Neural cell (in vitro differentiated cells): Measurements from ENCODE around the gene SLITRK2. TPM values are rescaled to one million over a fixed set of nuclear protein-coding genes. Genes with fewer than 3 reads are reported as not detected.
A peak's percentile ranks its signal among the peaks of the same experiment; 100 is the strongest.

Experiments
- H2AFZ ChIP-seq: fragments of 200-600, 300-800 bp; sonication (generic), shearing (Covaris generic); 2 replicates; pipeline ENCODE4 v1.6.0; 2014; ENCODE audit warnings: low read depth, mild to moderate bottlenecking, antibody characterized with exemption, low read length, moderate library complexity
- H3F3A ChIP-seq: fragments of 200-600 bp; shearing (Covaris generic); 2 replicates; pipeline ENCODE4 v1.6.1; 2016; ENCODE audit warnings: mild to moderate bottlenecking, moderate library complexity, mixed read lengths, antibody characterized with exemption, low read length; ENCODE audit not compliant: insufficient read depth, poor library complexity, severe bottlenecking
- H3K27ac ChIP-seq: fragments of 200-600, 300-800 bp; sonication (generic), shearing (Covaris generic); 2 replicates; pipeline ENCODE4 v1.5.1; 2014; ENCODE audit warnings: mild to moderate bottlenecking, low read length, moderate library complexity
- H3K27me3 ChIP-seq: fragments of 300-800, 200-600 bp; sonication (generic), shearing (Covaris generic); 2 replicates; pipeline ENCODE4 v1.6.0; 2014; ENCODE audit warnings: mild to moderate bottlenecking, low read depth, low read length, moderate library complexity; ENCODE audit not compliant: insufficient read depth
- H3K36me3 ChIP-seq: fragments of 300-800, 200-600 bp; sonication (generic), shearing (Covaris generic); 2 replicates; pipeline ENCODE4 v1.5.1; 2014; ENCODE audit warnings: mild to moderate bottlenecking, antibody characterized with exemption, low read length, moderate library complexity; ENCODE audit not compliant: insufficient read depth
- H3K4me2 ChIP-seq: fragments of 300-800, 200-600 bp; sonication (generic), shearing (Covaris generic); 2 replicates; pipeline ENCODE4 v1.6.0; 2014; ENCODE audit warnings: mild to moderate bottlenecking, low read length
- H3K4me3 ChIP-seq: fragments of 300-800, 200-600 bp; sonication (generic), shearing (Covaris generic); 2 replicates; pipeline ENCODE4 v1.5.1; 2014; ENCODE audit warnings: mild to moderate bottlenecking, low read length, moderate library complexity
- H3K79me2 ChIP-seq: fragments of 200-600 bp; shearing (Covaris generic); replicated peaks from 2 replicates; pipeline ENCODE4 v1.6.0; 2014; ENCODE audit warnings: mild to moderate bottlenecking, low read length, moderate library complexity; ENCODE audit not compliant: insufficient read depth
- H3K9ac ChIP-seq: fragments of 300-800, 200-600 bp; sonication (generic), shearing (Covaris generic); 2 replicates; pipeline ENCODE4 v1.6.1; 2016; ENCODE audit warnings: mild to moderate bottlenecking, low read length, mixed read lengths
- H3K9me2 ChIP-seq: fragments of 200-600 bp; shearing (Covaris generic); 2 replicates; pipeline ENCODE4 v1.6.1; 2016; ENCODE audit warnings: mild to moderate bottlenecking, low read length, mixed read lengths; ENCODE audit not compliant: insufficient read depth
- H3K9me3 ChIP-seq: fragments of 200-600, 300-800 bp; sonication (generic), shearing (Covaris generic); 2 replicates; pipeline ENCODE4 v1.6.1; 2016; ENCODE audit warnings: mild to moderate bottlenecking, mixed run types, low read length, moderate library complexity, mixed read lengths
- H4K20me1 ChIP-seq: fragments of 200-600 bp; shearing (Covaris generic); 2 replicates; pipeline ENCODE4 v1.6.1; 2016; ENCODE audit warnings: mild to moderate bottlenecking, mixed run types; ENCODE audit not compliant: insufficient read depth
- CTCF ChIP-seq: fragments of 450-650 bp; IDR thresholded peaks from 2 replicates; pipeline ENCODE4 v1.5.1; 2014; ENCODE audit warnings: antibody characterized with exemption, mild to moderate bottlenecking, moderate library complexity; ENCODE audit not compliant: poor library complexity, severe bottlenecking
- EP300 ChIP-seq: fragments of 450-650 bp; conservative IDR thresholded peaks from 2 replicates; pipeline ENCODE4 v1.6.1; 2014; ENCODE audit warnings: antibody characterized with exemption, mild to moderate bottlenecking, moderate library complexity; ENCODE audit not compliant: poor library complexity, severe bottlenecking
- EZH2 ChIP-seq: fragments of 200-600, 300-800 bp; shearing (Covaris generic), sonication (generic); IDR thresholded peaks from 2 replicates; pipeline ENCODE4 v1.6.1; 2014; ENCODE audit warnings: antibody characterized with exemption, low read length, borderline replicate concordance, mild to moderate bottlenecking; ENCODE audit not compliant: insufficient read depth, poor library complexity, severe bottlenecking
- MXI1 ChIP-seq: fragments of 450-650 bp; conservative IDR thresholded peaks from 2 replicates; pipeline ENCODE4 v1.6.1; 2014; ENCODE audit warnings: antibody characterized with exemption, mild to moderate bottlenecking; ENCODE audit not compliant: poor library complexity, severe bottlenecking
- POLR2AphosphoS5 ChIP-seq: IDR thresholded peaks from 2 replicates; pipeline ENCODE4 v1.6.1; 2012
- RAD21 ChIP-seq: fragments of 450-650 bp; conservative IDR thresholded peaks from 2 replicates; pipeline ENCODE4 v1.6.1; 2014; ENCODE audit warnings: antibody characterized with exemption, mild to moderate bottlenecking, moderate library complexity
- REST ChIP-seq: IDR thresholded peaks from 2 replicates; pipeline ENCODE4 v1.6.1; 2012; ENCODE audit warnings: borderline replicate concordance
- SMC3 ChIP-seq: fragments of 450-650 bp; conservative IDR thresholded peaks from 2 replicates; pipeline ENCODE4 v1.6.1; 2014; ENCODE audit warnings: antibody characterized with exemption, mild to moderate bottlenecking, moderate library complexity; ENCODE audit not compliant: poor library complexity
- TAF1 ChIP-seq: IDR thresholded peaks from 2 replicates; pipeline ENCODE4 v1.6.1; 2012; ENCODE audit warnings: low read depth
- polyA plus RNA-seq: library from polyadenylated mRNA; depleted of rRNA; stranded (reverse); fragments of >200 nt; gene quantifications from 2 replicates; pipeline ENCODE4 v1.2.3, GENCODE V29; 2014

Gene SLITRK2
- polyA plus RNA-seq, 1 donor from 2014 or later, result 1.9 TPM

- Histone ChIP-seq H3K4me3 (no peak overlapping the region), H3K27ac (no peak overlapping the region), H3K9ac (no peak overlapping the region), H3K9me2 (no peaks in the 10 kb centered on the region), H4K20me1 (no peaks in the 10 kb centered on the region), H3K36me3 (no peaks in the 10 kb centered on the region), H3K79me2 (no peaks in the 10 kb centered on the region), H3K27me3 (peaks cover 33% of the 10 kb centered on the region), H2AFZ (no peak overlapping the region), H3K4me2 (no peak overlapping the region), H3F3A (no peaks in the 10 kb centered on the region), H3K9me3 (no peaks in the 10 kb centered on the region)
- no peak for TF ChIP-seq REST
- TF ChIP-seq POLR2AphosphoS5, result no peak
- TF ChIP-seq EP300, result no peak
- TF ChIP-seq SMC3, result no peak
- TF ChIP-seq MXI1, result no peak
- TF ChIP-seq EZH2, result no peak
- TF ChIP-seq RAD21, result no peak
- TF ChIP-seq CTCF, result no peak
- no peak for TF ChIP-seq TAF1
These were observed 5.5 kb downstream of the SLITRK2 start for GRCh38 chrX:145823132-145823531.

GRCh38 chrX:145825896-145826295 lies 8.3 kb downstream of the SLITRK2 start:
- H3K27ac ChIP-seq, result no peak overlapping the region
- H4K20me1 ChIP-seq, result no peaks in the 10 kb centered on the region

More at GRCh38 chrX:145825896-145826295, 8.3 kb downstream of the SLITRK2 start:
- Histone ChIP-seq H3F3A (no peaks in the 10 kb centered on the region), H3K9me3 (no peaks in the 10 kb centered on the region), H3K79me2 (no peaks in the 10 kb centered on the region), H3K27me3 (peaks cover 8% of the 10 kb centered on the region), H3K4me2 (no peak overlapping the region), H3K9me2 (no peaks in the 10 kb centered on the region), H3K36me3 (no peaks in the 10 kb centered on the region), H2AFZ (no peak overlapping the region), H3K9ac (no peak overlapping the region), H3K4me3 (no peak overlapping the region)
- no peak for TF ChIP-seq POLR2AphosphoS5
- no peak for TF ChIP-seq EP300
- TF ChIP-seq TAF1, result no peak
- no peak for TF ChIP-seq MXI1
- no peak for TF ChIP-seq EZH2
- peak; percentile 60 for TF ChIP-seq CTCF
- TF ChIP-seq REST, result no peak
- TF ChIP-seq RAD21, result peak; percentile 69
- peak; percentile 63 for TF ChIP-seq SMC3
